ENCODE measurements around the gene SUMO2. TPM values are rescaled to one million over a fixed set of nuclear protein-coding genes. Genes with fewer than 3 reads are reported as not detected.
"Not testable (repeated sequence)": the region's sequence is repeated elsewhere in the genome, so short reads cannot be mapped to it uniquely, and the experiment has no call there.

SUMO2 gene
- total RNA-seq, 2 donors from 2014 or later, result 231 to 246 TPM

DNA sequence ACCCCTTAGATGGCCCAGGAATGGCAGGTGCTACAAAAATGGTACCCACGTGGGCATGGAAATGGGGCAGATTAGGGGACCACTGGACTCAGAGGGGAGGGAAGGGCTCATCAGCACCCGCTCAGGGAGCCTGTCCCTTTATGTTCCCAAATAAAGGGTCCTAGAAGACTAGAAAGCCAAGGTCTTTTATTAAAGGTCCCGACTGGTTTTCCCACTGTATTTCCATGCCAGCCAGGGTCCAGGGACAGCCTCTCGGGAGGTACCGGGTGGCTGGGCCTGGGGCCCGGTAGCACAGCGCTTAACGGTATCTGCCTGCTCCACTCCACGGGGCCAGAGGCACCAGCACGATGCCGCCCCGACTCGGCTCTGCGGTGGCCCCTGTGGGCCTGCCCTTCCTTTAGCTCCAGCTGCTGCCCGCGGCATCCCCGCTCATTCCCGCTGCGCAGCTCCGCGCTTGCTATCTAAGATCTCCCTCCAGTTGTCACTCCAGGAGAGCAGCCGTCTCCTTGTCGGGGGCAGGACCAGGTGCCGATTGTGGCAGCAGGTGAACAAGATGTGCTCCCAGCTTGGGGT is 52.6 kb downstream of the SUMO2 start:
- ATAC-seq (no peak), DNase-seq (no peak)
- intact Hi-C loops (cut with DNase I), result no loop called here

DNA sequence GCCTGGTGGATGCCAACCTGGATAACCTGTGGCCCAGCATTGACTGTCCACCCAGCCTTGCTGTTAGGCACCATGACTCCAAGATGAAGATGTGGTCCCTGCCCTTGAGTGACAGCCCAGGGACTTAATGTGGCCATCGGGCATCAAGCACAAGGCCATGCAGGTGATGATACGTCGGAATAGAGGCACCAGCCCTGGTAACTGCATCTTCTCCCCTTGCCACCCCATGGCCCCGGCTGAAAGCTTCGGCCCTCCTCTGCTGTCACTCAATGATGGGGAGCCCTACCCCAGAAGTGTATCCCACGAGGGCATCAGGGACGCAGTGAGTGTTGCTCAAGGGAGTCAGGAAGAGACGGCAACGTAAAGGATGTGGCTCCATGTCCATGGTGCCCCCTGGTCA is 53.2 kb downstream of the SUMO2 start:
- ATAC-seq (no peak), DNase-seq (no peak)
- intact Hi-C loops (cut with DNase I), result no loop called here

DNA sequence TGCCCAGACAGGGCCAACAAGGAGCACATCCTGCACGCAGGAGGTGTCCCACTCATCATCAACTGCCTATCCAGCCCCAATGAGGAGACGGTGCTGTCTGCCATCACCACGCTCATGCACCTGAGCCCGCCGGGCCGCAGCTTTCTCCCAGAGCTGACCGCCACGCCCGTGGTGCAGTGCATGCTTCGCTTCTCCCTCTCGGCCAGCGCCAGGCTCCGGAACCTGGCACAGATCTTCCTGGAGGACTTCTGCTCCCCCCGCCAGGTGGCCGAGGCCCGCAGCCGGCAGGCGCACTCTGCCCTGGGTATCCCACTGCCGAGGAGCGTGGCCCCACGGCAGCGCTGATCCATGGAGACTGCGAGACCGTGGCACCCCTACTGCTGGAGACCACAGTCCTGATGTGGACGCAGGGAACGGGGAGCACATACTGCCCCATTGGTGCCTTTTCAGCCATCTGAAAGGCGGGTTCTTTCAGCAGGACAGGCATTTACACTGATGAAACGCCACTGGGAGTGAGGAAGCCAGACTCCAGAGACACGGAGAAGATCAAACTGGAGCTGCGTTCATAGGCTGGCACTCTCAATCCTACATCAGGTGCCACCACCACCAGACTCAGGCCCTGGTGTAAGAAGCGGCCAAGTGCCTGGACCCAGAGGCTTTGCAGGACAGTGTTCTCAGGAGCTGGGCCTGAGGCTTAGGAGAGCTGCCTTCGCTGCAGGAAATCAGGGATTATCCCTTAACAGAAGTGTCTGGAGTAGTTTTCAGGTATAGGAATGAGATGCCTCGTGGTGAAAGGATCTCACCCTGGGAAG is 53.9 kb downstream of the SUMO2 start:
- intact Hi-C loops (cut with DNase I), result no loop called here
- no peak for DNase-seq
- ATAC-seq, result no peak

DNA sequence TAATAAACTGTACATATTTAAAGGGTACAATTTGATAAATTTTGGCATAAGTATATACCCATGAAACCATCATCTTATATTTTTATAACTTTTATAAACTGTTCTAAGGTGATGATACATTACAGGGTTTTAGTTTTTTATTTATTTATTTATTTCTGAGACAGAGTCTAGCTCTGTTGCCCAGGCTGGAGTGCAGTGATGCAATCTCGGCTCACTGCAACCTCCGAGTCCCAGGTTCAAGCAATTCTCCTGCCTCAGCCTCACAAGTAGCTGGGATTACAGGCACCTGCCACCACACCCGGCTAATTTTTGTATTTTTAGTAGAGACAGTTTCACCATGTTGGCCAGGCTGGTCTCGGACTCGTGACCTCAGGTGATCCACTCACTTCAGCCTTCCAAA is 54.8 kb downstream of the SUMO2 start:
- intact Hi-C loops (cut with DNase I); DNase-seq; ATAC-seq: not testable (repeated sequence)

DNA sequence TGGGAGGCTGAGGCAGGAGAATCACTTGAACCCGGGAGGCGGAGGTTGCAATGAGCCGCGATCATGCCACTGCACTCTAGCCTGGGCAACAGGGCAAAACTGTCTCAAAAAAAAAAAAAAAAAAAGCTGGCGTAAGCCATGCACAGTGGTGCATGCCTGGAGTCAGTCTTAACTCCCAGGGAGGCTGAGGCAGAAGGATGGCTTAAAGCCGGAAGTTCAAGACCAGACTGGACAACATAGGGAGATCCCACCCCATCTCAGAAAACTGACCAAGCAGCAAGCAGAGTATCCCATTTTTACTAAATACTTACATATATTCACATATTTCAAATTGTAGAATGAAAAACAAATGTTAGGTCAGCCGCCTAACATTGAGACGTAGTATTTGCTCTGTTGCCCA is 55.8 kb downstream of the SUMO2 start:
- DNase-seq (no peak), ATAC-seq (no peak)
- intact Hi-C loops (cut with DNase I), result no loop called here

DNA sequence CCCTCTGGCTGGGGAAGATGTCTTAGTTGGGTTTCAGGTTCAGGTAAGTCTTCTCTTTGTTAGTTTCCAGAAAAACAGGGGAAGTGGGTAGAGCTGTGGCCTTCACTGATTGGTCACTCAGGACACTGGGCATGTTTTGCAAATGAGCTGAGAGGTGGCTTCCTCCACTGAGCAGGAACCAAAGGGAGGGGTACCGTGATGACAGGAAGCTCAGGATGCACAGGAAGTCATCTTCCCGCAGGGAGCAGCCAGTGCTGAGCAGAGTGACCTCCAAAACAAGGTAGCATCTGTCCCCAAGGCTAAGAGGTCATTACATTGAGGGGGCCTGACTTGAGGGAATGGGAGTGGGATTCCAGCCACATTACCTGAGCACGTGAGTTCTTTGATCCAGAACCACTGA is 56.8 kb downstream of the SUMO2 start:
- ATAC-seq, result no peak
- DNase-seq, result no peak
- intact Hi-C loops (cut with DNase I), result no loop called here

DNA sequence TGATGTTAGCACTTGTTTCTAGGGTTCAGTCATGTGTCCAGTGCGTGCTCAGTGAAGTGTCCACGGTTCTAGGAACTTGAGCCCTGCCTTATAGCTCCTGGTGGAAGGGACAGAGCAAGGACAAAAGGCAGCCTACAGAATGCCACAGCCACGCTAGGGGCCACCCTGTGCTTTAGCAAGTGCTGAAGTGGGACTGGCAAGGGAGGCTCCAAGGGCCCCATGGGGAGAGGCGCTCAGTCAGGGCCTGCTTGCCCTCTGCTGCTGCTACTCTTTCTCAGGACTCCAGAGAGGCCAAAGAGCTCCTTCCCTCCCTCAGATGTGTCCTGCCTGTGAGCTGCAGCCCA is 58.0 kb downstream of the SUMO2 start:
- intact Hi-C loops (cut with DNase I), result no loop called here
- peak; percentile 2 to 6 for ATAC-seq
- DNase-seq, result no peak

DNA sequence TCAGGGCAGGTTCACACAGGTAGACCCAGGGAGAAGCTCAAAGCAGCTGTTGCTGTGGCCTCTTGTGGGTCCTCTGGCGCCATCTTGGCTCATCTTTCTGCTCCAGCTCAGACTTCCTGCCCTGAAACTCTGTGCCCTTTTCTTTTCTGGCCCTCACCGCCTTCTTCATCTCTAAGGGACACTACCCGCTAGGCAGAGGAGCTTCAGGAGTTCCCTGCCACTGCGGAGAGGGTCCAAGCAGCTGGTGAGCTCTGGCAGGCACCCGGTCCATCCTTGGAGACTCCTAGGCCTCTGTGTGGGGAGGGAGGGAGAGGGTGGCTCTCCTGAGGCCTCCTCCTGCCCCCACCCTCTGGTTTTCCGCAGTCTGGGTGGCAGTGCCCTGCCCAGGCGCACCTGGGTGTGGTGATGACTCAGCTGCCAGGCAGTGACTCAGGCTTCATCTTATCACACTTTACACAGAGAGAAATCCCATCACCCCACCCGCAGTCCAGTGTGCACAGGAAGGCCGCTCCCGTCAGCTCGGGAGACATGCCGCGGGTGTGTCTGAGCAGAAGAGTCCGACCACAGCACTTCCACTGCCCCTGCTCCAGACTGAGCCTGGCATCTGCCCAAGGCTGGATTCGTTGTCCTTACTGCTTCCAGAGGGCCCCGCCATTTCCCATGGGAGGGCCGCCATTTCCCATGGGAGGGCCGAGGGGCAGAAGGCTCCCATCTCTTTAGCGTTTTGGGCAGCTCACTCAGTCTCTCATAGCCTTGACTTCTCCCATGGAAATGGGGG is 58.5 kb downstream of the SUMO2 start:
- ATAC-seq (peak; percentile 88 to 97), DNase-seq (peak; percentile 88)
- intact Hi-C loops (cut with DNase I), result no loop called here

DNA sequence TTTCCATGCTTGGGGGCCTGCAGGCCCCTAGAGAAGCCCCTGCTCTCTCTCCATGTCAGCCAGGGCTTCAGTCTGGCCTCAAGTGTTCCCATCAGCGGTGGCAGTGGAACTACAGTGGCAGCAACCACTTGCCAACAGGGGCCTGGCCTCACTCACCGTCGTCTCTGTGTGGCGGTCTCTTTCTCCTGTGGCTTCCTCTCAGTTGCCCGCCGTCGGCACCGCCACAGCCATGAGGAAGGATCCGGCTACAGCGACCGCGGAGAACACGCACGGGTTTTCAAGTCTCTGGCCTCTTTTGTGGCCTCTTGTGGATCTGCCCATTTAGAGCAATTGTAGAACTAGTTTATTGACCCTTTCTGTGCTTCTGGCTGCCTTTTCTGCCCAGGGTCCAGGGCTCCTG is 64.5 kb downstream of the SUMO2 start:
- ATAC-seq (no peak), DNase-seq (no peak)
- intact Hi-C loops (cut with DNase I), result loop anchor here (10.0 kb wide), 1 partner anchor 56 kb away; no protein-coding TSS in a partner anchor

DNA sequence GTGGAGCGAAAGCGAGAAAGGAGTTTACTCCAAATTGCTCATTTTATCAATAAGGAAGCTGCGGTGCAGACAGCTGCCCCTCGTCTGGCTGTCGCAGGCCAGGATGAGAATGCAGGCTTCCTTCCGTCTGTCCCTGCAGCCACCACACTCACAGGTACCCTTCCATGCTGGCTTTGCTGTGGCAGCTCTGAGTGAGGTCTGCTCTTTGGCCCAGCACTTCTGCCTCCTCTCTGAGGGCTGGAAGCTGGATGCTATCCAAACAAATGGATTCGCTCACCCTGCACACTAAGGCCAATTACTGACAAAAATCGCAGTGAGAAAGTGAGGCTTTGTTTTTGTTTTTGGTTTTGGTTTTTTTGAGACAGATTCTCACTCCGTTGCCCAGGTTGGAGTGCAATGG is 66.0 kb downstream of the SUMO2 start:
- no peak for DNase-seq
- ATAC-seq, result no peak
- intact Hi-C loops (cut with DNase I), result loop anchor here (10.0 kb wide), 1 partner anchor 58 kb away; no protein-coding TSS in a partner anchor

Other genes with a start within 250 kb of the SUMO2 start
- not detected for gene OTOP3, start 247.1 kb downstream of the SUMO2 start, total RNA-seq
- gene HID1, start 210.2 kb downstream of the SUMO2 start, total RNA-seq, result 1 to 10 TPM; 7.4 to 8.2 TPM
- 10 to 100 TPM; 13.8 to 15.2 TPM for gene CDR2L, start 195.3 kb downstream of the SUMO2 start, total RNA-seq
- 10 to 100 TPM; 38.1 to 46.7 TPM for gene MRPL58, start 170.3 kb downstream of the SUMO2 start, total RNA-seq
- 100 to 1,000 TPM; 676 to 729 TPM for gene ATP5PD, start 136.0 kb downstream of the SUMO2 start, total RNA-seq
- gene KCTD2, start 135.7 kb downstream of the SUMO2 start, total RNA-seq, result 10 to 100 TPM; 21.4 to 26.2 TPM
- gene SLC16A5, start 95.0 kb downstream of the SUMO2 start, total RNA-seq, result 10 to 100 TPM in 1 of 2 donors, 1 to 10 TPM in 1; 7.2 to 14.3 TPM
- gene ARMC7, start 73.0 kb downstream of the SUMO2 start, total RNA-seq, result 1 to 10 TPM; 5.8 to 6.7 TPM
- gene NT5C, start 51.2 kb downstream of the SUMO2 start, total RNA-seq, result 10 to 100 TPM; 27.2 to 28.4 TPM
- gene JPT1, start 28.4 kb downstream of the SUMO2 start, total RNA-seq, result 10 to 100 TPM; 16.4 to 19.7 TPM
- gene NUP85, start 22.7 kb upstream of the SUMO2 start, total RNA-seq, result 10 to 100 TPM; 28.6 to 37.9 TPM
- 10 to 100 TPM; 23.0 to 24.5 TPM for gene GGA3, start 78.6 kb upstream of the SUMO2 start, total RNA-seq
- gene MRPS7, start 78.9 kb upstream of the SUMO2 start, total RNA-seq, result 100 to 1,000 TPM in 1 of 2 donors, 10 to 100 TPM in 1; 85.4 to 103 TPM
- 10 to 100 TPM; 13.8 to 17.7 TPM for gene MIF4GD, start 88.3 kb upstream of the SUMO2 start, total RNA-seq
- gene SLC25A19, start 106.5 kb upstream of the SUMO2 start, total RNA-seq, result 10 to 100 TPM; 15.2 to 21.0 TPM
- 100 to 1,000 TPM in 1 of 2 donors, 10 to 100 TPM in 1; 90.3 to 110 TPM for gene GRB2, start 222.7 kb upstream of the SUMO2 start, total RNA-seq